Peyer's patch (tissue), 4 donors: ENCODE data around the gene CUL5.

Experiments
- POLR2A ChIP-seq, 2 donors: fragments of 450-650 bp; IDR thresholded peaks; one replicate each; pipeline ENCODE4 v1.5.1; 2017; ENCODE audit warnings: antibody characterized with exemption in 2 of 2, mild to moderate bottlenecking in 2 of 2, moderate library complexity in 2 of 2
- TF ChIP-seq, protein P1 (sequence below), 6 experiments: fragments of 450-650 bp in 4 of 6; fragments of 200-600 bp in 2 of 6; sonication (generic) in 1 of 6; IDR thresholded peaks; one replicate each; pipeline ENCODE4 v1.5.1; 2017 to 2019; ENCODE audit warnings: antibody characterized with exemption in 6 of 6, mild to moderate bottlenecking in 3 of 6, moderate library complexity in 1 of 6

DNA sequence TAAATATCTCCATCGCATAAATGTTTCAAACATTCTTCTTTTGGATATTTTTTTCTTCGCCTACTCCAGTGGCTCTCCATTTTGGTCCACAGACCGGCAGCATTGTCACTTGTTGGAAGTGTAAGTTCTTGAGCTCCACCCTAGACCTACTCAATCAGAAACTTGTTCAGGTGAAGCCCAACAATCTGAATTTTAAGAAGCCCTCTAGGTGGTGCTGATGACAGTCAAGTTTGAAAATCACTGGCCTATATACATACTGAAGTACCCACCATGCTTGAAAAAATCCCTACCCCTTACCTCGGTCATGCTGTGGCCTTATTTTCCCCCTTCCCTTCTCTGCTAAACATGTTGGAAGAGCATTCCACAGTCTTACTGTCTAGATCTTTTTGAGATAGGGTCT is 102.4 kb downstream of the CUL5 start:
- TF ChIP-seq, protein P1, sequence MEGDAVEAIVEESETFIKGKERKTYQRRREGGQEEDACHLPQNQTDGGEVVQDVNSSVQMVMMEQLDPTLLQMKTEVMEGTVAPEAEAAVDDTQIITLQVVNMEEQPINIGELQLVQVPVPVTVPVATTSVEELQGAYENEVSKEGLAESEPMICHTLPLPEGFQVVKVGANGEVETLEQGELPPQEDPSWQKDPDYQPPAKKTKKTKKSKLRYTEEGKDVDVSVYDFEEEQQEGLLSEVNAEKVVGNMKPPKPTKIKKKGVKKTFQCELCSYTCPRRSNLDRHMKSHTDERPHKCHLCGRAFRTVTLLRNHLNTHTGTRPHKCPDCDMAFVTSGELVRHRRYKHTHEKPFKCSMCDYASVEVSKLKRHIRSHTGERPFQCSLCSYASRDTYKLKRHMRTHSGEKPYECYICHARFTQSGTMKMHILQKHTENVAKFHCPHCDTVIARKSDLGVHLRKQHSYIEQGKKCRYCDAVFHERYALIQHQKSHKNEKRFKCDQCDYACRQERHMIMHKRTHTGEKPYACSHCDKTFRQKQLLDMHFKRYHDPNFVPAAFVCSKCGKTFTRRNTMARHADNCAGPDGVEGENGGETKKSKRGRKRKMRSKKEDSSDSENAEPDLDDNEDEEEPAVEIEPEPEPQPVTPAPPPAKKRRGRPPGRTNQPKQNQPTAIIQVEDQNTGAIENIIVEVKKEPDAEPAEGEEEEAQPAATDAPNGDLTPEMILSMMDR (IDR thresholded peaks at IDR 0.05): no peak
- no peak for TF ChIP-seq POLR2A (IDR thresholded peaks at IDR 0.05)
